ENCODE measurements around the gene ZNF184.
"Not testable (repeated sequence)": the region's sequence is repeated elsewhere in the genome, so short reads cannot be mapped to it uniquely, and the experiment has no call there.

Gene ZNF184

DNA sequence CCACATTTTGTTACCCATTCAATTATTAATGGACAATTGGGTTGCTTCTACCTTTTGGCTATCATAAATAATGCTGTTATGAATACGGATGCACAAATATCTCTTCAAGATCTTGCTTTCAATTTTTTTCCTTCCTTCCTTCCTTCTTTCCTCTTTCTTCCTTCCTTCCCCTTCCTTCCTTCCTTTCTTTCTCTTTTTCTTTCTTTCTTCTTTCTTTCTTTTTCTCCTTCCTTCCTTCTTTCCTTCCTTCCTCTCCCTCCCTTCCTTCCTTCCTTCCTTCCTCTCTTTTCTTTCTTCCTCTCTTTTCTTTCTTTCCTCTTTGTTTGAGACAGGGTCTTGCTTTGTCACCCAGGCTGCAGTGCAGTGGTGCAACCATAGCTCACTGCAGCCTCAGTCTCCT lies 39.2 kb downstream of the ZNF184 start:
- DNase-seq = no peak
- in situ Hi-C loops (cut with MboI; ENCODE audit: low pct_unique_long_range_greater_than_20kb, low sequenced_read_pairs) = no loop called here

GRCh38 chr6:27428966-27429365 lies 43.9 kb downstream of the ZNF184 start:
- no peak for DNase-seq
- in situ Hi-C loops (cut with MboI; ENCODE audit: low pct_unique_long_range_greater_than_20kb, low sequenced_read_pairs) = no loop called here

DNA sequence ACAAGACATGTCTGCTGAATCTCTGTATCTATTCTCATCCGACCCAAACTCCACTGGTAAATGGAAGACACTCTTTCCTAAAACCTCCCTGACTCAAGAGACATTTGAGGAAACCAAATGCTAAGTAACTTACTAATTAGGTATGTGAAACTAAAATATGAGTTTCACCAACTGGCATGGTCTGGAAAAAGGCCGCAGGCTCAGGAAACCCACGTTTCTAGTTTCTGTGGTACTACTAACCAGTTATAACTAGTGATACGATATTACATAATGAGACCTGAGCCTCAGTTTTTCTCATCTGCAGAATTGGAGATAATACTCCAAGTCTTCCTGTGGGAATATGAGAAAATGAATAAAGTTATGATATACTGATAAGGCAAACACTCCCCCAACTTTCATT lies 44.4 kb downstream of the ZNF184 start:
- in situ Hi-C loops (cut with MboI; ENCODE audit: low pct_unique_long_range_greater_than_20kb, low sequenced_read_pairs) = no loop called here
- no peak for DNase-seq

DNA sequence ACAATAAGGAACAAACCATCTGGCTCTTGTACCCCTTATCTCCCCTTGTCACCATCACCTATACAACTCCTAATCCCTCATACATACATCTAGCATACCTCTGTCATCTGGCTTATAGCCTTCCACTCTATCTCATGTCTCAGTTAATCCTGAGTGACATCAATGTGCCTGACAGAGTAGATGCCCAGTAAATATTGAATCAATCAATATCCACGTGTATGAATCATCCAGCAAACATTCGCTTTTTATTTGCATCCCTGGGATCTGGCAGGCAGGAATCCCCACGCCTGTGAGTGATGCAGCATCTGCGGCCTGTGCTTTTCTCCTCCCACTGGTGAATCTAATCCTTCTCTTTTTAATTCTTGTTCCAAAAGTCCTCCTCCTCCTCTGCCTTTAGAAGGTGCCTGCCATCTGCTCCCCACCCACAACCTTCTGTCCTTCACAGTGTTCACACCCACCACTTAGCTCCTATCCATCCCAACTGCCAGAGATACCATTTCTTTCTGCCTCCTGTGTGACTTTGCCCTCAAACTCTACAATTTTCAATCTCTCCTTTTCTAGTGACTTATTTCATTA lies 46.8 kb downstream of the ZNF184 start:
- no peak for DNase-seq
- in situ Hi-C loops (cut with MboI; ENCODE audit: low pct_unique_long_range_greater_than_20kb, low sequenced_read_pairs) = no loop called here

DNA sequence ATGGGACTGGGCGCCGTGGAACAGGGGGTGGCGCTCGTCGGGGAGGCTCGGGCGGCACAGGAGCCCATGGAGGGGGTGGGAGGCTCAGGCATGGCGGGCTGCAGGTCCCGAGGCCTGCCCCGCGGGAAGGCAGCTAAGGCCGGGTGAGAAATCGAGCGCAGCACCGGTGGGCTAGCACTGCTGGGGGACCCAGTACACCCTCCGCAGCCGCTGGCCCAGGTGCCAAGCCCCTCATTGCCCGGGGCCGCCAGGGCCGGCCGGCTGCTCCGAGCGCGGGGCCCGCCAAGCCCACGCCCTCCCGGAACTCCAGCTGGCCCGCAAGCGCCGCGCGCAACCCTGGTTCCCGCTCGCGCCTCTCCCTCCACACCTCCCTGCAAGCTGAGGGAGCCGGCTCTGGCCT lies 48.1 kb downstream of the ZNF184 start:
- in situ Hi-C loops (cut with MboI; ENCODE audit: low pct_unique_long_range_greater_than_20kb, low sequenced_read_pairs); DNase-seq: not testable (repeated sequence)

DNA sequence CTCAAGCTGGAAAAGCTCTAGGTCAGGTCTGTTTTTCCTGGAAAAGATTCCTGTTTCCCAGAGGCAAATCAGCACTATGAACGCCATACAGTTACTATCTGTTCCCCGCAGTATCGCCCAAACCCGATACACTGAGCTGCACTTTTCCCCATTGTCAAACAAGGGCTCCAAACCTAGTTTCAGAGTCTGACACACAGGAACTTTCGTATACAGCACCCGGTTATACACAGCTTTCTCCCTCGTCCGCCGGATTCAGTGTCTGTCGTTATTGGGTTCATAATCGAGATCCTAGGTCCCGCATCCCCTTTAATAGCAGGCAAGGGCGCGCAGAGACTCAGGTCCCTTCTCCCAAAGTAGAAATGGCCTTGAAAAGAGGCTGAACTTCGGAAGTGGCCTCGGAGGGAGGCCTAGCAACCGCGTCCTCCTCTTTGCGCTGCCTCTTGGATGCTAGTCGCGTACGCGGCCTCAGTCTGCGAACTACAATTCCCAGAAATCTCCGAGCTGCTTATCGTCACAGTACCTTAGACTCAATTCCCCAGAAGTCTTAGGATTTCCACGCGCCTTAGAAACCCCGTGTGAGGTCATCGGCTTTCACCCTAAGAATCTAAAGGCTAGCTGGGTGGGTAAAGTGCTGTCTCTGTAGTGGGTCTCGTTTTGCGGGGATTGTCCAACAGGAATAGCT lies 50.1 kb downstream of the ZNF184 start:
- in situ Hi-C loops (cut with MboI; ENCODE audit: low pct_unique_long_range_greater_than_20kb, low sequenced_read_pairs) = no loop called here
- DNase-seq = no peak

- no peak for DNase-seq
- in situ Hi-C loops (cut with MboI; ENCODE audit: low pct_unique_long_range_greater_than_20kb, low sequenced_read_pairs) = no loop called here
Measured at GRCh38 chr6:27419363-27419762, 53.5 kb downstream of the ZNF184 start.

DNA sequence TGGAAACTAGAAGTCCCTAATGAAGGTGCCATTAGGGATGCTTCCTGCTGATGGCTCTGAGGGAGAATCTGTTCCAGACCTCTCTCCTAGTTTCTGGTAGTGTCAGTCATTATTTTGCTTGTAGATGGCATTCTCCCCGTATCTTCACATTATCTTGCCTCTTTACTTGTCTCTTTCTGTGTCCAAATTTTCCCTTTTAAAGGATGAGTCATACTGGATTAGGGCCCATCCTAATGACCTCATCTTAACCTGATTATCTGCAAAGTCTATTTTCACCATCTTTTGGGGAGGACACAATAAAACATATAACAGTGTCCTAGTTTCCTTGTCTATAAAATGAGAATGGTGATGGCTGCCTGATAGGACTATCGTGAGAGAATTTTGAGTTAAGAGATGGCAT lies 57.0 kb downstream of the ZNF184 start:
- in situ Hi-C loops (cut with MboI; ENCODE audit: low pct_unique_long_range_greater_than_20kb, low sequenced_read_pairs) = no loop called here
- no peak for DNase-seq

DNA sequence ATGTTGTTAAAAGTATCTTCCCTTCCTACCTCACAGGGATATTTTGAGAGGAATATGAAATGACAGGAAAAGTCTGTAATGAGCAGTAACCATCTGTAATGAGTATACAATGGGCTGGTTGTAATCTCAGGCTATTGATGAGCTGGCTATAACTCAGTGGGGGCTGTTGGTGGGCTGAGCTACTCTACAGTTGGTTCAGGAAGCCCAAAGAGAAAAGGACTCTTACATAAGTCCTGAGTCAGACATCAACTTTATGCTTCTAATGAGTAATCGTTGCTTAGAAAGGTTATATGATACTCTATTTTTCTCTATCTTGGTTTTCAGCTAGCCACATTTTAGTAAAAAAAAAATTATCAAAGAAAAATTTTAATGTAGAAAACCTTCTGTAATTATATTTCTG lies 57.9 kb downstream of the ZNF184 start:
- in situ Hi-C loops (cut with MboI; ENCODE audit: low pct_unique_long_range_greater_than_20kb, low sequenced_read_pairs) = no loop called here
- no peak for DNase-seq

DNA sequence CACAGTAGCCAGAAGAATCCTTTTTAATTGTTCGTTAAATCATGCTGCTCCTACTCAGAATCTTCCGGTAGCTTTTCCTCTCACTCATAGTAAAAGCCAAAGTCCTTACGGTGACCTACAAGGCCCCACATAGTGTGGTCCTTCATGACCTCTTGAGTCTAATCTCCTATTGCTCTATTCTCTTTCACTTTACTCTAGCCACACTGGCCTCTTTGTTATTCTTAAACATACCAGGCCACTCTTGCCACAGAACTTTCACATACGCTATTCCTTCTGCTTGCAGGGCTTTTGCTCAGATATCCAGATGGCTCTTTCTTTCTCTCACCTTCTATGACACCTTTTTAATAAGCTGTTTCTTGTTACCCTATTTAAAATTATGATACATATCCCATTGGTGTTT lies 58.6 kb downstream of the ZNF184 start:
- no peak for DNase-seq
- in situ Hi-C loops (cut with MboI; ENCODE audit: low pct_unique_long_range_greater_than_20kb, low sequenced_read_pairs) = no loop called here

DNA sequence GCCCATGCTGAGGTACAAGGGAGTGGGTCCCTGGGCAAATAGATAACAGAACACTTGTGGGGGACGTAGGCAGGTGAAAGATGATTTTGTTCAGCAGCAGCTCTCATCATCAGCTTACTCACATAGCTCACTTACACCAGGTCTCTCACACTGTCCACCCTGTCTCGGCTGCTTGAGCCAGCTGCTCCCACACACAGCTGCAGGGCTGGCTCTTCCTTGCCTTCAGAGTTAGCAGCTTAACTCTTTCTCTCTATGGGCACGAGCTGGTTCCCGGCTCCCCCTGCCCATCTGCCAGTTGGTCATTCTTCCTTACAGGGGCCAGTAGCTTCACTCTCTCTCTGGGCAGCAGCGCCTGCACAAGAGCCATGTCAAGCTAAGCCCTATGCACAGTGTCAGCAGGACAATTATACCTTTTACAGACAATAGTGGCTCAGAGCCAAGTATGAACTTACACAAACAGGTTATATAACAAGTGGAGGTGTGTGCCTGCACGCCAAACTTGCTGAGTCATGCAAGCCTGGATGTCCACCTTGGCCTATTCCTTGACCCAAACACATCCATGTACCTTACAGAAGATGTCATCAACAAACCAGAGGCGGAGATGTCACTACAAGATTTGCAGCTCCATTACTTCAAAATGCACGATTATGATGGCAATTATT lies 65.6 kb downstream of the ZNF184 start:
- in situ Hi-C loops (cut with MboI; ENCODE audit: low pct_unique_long_range_greater_than_20kb, low sequenced_read_pairs) = no loop called here
- DNase-seq = no peak

DNA sequence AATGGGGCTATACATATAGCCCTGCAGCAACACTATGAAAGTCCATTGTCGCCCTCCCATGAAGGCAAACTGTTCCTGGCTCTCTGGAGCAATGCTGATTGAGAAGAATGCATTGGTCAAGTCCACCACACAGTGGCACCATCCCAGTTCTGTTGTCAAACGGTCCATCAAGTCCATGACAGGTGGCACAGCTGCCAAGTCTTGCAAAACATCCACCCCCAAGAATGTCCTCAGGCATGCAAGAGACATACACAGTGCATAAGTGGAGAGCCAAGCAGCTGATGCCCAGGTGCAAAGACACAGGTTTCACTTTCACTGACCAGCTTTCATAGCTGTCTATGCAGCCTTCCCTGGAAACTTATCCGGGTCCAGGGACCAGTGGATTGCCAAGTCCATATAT lies 66.8 kb downstream of the ZNF184 start:
- in situ Hi-C loops (cut with MboI; ENCODE audit: low pct_unique_long_range_greater_than_20kb, low sequenced_read_pairs) = no loop called here
- DNase-seq = no peak

DNA sequence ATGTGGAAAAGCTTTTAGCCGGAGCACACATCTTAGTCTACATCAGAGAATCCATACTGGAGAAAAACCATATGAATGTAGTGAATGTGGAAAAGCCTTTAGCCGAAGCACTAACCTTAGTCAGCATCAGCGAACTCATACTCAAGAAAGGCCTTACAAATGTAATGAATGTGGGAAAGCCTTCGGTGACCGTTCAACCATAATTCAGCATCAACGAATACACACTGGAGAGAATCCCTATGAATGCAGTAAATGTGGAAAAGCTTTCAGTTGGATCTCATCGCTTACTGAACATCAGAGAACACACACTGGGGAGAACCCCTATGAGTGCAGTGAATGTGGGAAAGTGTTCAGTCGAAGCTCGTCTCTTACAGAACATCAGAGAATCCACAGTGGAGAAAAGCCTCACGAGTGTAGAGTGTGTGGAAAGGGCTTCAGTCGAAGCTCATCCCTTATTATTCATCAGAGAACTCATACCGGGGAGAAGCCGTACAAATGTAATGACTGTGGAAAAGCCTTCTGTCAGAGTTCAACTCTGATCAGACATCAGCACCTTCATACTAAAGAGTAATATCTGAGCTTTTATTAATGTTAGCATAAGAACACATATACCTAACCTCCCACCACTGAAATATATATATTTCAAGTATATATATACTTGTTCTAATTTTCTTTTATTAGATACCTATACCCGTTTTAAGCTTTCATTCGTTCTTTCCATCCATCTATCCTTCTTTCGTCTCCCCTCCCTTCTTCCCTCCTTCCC lies 71.8 kb downstream of the ZNF184 start:
- in situ Hi-C loops (cut with MboI; ENCODE audit: low pct_unique_long_range_greater_than_20kb, low sequenced_read_pairs) = no loop called here
- DNase-seq = no peak

All from KBM-7 (cell line).